Retinal pigment epithelial cell (primary cell): ENCODE measurements around the gene USP47.

ENCODE experiments used
- DNase-seq: peaks from one replicate; pipeline ENCODE4 v3.0.0-alpha.2; 2010; ENCODE audit warnings: low read depth
- H3K4me3 ChIP-seq: 2 replicates; pipeline ENCODE4 v1.5.1; 2011; ENCODE audit warnings: mild to moderate bottlenecking, low read length, control low read depth, moderate library complexity
- TF ChIP-seq, protein P1 (sequence below): conservative IDR thresholded peaks from 2 replicates; pipeline ENCODE4 v1.5.1; 2011; ENCODE audit warnings: low read depth, low read length, control low read depth, inconsistent platforms

Gene USP47

DNA sequence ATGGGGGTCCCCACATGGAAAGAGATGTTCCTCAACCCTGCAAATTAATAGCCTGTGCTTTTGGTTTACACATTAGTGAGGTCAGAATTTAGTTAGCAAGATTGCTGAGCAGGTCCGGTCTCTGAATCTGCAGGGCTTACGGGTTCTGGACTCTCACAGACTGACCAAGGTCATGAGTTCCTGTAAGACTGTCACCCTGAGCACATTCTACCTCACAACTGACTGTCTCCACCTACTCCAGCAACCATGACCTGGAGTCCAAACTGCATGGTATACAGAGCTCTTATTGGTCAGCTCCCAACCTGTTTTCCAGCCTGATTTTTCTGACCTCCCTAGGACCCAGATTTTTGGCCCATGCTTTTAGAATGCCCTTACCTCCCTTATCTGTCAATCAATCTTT, 138.4 kb downstream of the USP47 start:
- TF ChIP-seq, protein P1, sequence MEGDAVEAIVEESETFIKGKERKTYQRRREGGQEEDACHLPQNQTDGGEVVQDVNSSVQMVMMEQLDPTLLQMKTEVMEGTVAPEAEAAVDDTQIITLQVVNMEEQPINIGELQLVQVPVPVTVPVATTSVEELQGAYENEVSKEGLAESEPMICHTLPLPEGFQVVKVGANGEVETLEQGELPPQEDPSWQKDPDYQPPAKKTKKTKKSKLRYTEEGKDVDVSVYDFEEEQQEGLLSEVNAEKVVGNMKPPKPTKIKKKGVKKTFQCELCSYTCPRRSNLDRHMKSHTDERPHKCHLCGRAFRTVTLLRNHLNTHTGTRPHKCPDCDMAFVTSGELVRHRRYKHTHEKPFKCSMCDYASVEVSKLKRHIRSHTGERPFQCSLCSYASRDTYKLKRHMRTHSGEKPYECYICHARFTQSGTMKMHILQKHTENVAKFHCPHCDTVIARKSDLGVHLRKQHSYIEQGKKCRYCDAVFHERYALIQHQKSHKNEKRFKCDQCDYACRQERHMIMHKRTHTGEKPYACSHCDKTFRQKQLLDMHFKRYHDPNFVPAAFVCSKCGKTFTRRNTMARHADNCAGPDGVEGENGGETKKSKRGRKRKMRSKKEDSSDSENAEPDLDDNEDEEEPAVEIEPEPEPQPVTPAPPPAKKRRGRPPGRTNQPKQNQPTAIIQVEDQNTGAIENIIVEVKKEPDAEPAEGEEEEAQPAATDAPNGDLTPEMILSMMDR: no peak
- no peak for DNase-seq
- H3K4me3 ChIP-seq: no peak overlapping the region

DNA sequence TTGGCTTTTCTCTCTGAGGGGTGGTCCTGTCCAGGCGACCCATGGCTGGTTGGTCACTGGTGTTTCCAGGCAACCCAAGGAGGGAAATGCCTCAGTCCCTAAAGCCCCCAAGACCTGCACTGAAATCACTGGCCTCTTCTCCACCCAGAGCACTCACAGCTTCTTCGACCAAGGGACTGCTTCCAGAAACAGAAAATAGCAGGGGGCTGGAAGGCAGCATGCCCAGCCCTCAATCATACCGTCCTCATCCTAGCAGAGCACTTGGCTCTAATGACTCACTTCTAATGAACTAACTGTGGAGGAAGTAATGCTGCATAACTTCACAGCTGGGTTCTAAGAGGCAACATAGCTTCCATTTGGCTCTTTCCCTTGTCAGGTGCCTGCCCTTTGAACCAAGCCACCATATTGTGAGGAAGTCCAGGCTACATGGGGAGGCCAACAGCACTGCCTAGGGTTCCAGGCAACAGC, 139.1 kb downstream of the USP47 start:
- no peak for DNase-seq
- TF ChIP-seq, protein P1: no peak
- H3K4me3 ChIP-seq: no peak overlapping the region

DNA sequence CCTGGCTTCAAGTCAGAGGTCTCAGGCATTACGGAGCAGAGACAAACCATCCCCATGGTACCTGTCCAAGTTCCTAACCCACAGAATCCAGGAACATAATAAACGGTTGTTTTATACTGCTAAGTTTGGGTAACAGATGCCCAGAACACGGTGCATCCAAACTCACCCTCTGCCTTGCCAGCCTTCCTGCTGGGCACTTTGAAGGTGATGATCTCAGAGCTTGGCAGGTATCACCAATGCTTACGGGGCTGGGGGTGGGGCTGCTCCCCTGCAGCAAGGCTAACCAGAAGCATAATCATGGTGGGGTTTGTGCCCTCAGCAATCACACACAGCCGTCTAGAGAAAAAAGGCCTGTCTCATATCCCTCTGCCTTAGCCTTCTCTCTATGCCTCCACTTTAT, 139.6 kb downstream of the USP47 start:
- TF ChIP-seq, protein P1: no peak
- DNase-seq: no peak
- H3K4me3 ChIP-seq: no peak overlapping the region

DNA sequence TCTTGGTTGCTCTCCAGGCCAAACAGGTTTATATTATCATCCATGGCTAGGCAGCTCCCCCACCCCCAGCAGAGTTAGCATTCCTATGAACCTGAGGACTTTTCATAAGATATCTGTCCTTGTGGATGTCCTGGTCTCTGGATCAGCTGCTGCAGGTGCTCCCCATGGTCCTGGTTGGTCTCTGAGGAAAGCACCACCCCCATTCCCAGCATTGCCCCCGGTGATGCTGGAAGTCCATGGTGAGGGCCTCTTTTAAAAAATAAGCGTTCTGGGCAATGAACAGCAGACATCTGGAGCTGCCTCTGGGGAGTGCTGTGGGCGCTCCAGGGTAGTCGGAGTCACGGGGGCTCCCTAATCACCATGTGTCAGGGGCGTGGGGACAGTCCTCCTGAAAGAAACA, 140.1 kb downstream of the USP47 start:
- TF ChIP-seq, protein P1: no peak

DNA sequence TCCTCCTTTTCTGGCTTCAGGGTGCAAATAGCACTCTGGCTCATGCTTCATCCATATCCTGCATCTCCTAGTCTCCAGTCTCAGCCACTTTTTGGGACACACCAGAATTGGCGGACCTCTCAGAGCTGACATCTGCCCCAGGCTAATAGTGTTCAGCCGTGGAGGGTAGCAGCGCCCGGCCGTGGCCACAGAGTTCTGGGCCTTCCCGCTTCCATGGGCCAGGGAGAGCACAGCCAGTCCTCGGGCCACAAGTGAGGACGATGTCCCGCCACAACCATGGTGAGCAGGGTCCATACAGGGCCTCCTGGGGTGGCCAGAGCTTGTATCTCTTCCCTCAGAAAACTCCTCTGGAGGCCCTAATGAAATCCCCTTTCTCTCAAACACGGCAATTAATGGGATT, 140.7 kb downstream of the USP47 start:
- TF ChIP-seq, protein P1: no peak
- H3K4me3 ChIP-seq: no peak overlapping the region
- no peak for DNase-seq

More for the DNA sequence above, 140.1 kb downstream of the USP47 start:
- DNase-seq: no peak
- H3K4me3 ChIP-seq: no peak overlapping the region

DNA sequence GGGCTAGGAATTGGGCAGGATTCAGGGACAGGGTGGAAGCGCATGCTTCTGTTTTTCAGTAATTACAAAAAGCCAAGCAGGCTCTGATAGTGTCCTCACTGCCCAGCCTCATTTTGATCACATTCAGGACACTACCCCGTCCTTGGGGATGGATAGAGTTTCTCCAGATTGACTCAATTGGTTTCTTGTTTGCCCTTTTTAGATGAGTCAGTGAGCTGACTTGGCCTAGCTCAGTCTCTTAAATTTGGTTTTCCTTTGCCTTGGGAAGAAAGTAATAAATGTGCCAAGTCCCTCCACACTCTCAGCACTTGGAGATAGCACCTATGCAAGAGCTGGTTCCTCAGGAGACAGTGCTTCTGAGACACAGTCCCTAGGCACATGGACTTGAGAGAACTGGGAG, 141.2 kb downstream of the USP47 start:
- no peak overlapping the region for H3K4me3 ChIP-seq
- TF ChIP-seq, protein P1: no peak
- no peak for DNase-seq

DNA sequence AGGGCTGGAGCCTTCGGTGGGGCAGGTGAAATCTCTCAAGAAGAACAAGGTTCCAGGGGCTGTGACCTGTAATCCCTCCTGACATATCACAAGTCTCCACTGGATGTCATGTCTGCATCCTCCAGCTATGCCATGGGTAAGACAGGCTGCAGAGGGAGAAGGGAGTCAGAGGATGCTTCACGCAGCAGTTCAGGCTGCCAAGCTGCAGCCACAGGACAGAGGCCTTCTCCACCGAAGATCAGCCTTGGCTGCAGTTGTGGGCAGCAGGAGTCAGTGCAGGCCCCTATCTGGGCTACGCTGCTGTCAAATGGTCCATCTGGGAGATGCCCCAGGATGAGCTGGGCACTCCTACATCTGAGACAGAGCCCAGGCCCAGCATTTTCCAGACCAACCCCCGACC, 141.7 kb downstream of the USP47 start:
- TF ChIP-seq, protein P1: no peak
- no peak overlapping the region for H3K4me3 ChIP-seq
- no peak for DNase-seq
